NCI-H2196 treated with DMSO at 0.1 percent for 48 hours (cell line): ENCODE data around the gene OXER1.
A peak's percentile ranks its signal among the peaks of the same experiment; 100 is the strongest.
"Not testable (repeated sequence)": the region's sequence is repeated elsewhere in the genome, so short reads cannot be mapped to it uniquely, and the experiment has no call there.

Source experiments
- DNase-seq: peaks from one replicate; lab custom pipeline; 2025; ENCODE audit not compliant: unreplicated experiment; lab: John Stamatoyannopoulos, UW

Gene OXER1

GRCh38 chr2:42752816-42753813, 10.8 kb downstream of the OXER1 start:
- no peak for DNase-seq

- no peak for DNase-seq
These were observed 11.6 kb downstream of the OXER1 start for GRCh38 chr2:42752314-42752713.

- no peak for DNase-seq
These were observed 15.1 kb downstream of the OXER1 start for GRCh38 chr2:42748840-42749239.

- no peak for DNase-seq
These were observed 16.5 kb downstream of the OXER1 start for GRCh38 chr2:42747422-42747821.

- DNase-seq, result no peak
These were observed 19.3 kb downstream of the OXER1 start for GRCh38 chr2:42744545-42745082.

GRCh38 chr2:42743659-42743990, 20.3 kb downstream of the OXER1 start:
- no peak for DNase-seq

- no peak for DNase-seq
These were observed 20.9 kb downstream of the OXER1 start for GRCh38 chr2:42742740-42743658.

- no peak for DNase-seq
These were observed 22.8 kb downstream of the OXER1 start for GRCh38 chr2:42741140-42741539.

- no peak for DNase-seq
These were observed 27.2 kb downstream of the OXER1 start for GRCh38 chr2:42736598-42737322.

GRCh38 chr2:42733852-42734251, 30.1 kb downstream of the OXER1 start:
- no peak for DNase-seq

GRCh38 chr2:42731316-42731715, 32.6 kb downstream of the OXER1 start:
- not testable (repeated sequence) for DNase-seq

GRCh38 chr2:42726680-42727079, 37.3 kb downstream of the OXER1 start:
- DNase-seq, result no peak

GRCh38 chr2:42725657-42726056, 38.3 kb downstream of the OXER1 start:
- no peak for DNase-seq

GRCh38 chr2:42724886-42725285, 39.0 kb downstream of the OXER1 start:
- no peak for DNase-seq

- no peak for DNase-seq
These were observed 40.5 kb downstream of the OXER1 start for GRCh38 chr2:42723465-42723864.

GRCh38 chr2:42722320-42723190, 41.4 kb downstream of the OXER1 start:
- peak; percentile 53 for DNase-seq

- no peak for DNase-seq
These were observed 42.0 kb downstream of the OXER1 start for GRCh38 chr2:42721898-42722297.

- no peak for DNase-seq
These were observed 49.2 kb downstream of the OXER1 start for GRCh38 chr2:42714686-42715085.

GRCh38 chr2:42713920-42714319, 50.0 kb downstream of the OXER1 start:
- no peak for DNase-seq

GRCh38 chr2:42712934-42713333, 51.0 kb downstream of the OXER1 start:
- DNase-seq, result no peak
